ENCODE results near the gene UBE2G2. TPM values are rescaled to one million over a fixed set of nuclear protein-coding genes. Genes with fewer than 3 reads are reported as not detected.

Gene UBE2G2
- total RNA-seq, 4 donors from 2014 or later: 95.8 to 187 (median 103) TPM

DNA sequence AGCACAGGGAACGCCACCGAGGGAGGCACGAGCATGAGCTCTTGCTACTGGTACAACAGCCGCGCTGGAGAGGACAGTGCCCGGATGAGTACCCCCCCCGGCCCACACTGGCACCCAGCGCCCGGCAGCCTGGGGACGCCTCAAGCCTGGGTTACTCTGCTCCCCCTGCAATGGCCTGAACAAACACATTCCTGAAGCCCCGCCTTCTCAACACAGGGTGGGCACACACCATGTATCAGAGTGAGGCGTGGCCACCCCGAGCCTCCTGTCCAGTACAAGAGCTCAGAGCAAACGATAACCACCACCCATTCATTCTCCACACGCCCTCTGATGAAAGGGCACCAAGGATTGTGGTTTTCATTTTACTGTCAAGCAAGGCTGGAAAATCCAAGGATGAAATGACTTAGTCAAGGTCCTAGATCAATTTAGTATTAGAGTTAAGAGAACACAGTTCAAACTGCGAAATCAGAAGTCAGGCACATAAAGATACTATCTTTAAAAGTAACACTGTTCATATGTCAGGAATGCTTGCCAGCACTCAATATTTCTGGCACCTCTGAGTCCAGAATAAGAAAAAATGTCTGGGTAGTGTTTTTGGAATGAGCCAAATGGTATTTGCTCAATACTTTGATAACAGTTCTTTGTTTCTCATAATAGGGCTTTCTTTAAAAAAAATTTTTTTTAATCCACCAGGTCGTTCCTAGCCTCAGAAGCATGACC, 22.0 kb downstream of the UBE2G2 start:
- no peak for DNase-seq (ENCODE audit: low spot score)
- ATAC-seq (ENCODE audit: low FRiP score): peak; percentile 54
- TF ChIP-seq, protein P1, sequence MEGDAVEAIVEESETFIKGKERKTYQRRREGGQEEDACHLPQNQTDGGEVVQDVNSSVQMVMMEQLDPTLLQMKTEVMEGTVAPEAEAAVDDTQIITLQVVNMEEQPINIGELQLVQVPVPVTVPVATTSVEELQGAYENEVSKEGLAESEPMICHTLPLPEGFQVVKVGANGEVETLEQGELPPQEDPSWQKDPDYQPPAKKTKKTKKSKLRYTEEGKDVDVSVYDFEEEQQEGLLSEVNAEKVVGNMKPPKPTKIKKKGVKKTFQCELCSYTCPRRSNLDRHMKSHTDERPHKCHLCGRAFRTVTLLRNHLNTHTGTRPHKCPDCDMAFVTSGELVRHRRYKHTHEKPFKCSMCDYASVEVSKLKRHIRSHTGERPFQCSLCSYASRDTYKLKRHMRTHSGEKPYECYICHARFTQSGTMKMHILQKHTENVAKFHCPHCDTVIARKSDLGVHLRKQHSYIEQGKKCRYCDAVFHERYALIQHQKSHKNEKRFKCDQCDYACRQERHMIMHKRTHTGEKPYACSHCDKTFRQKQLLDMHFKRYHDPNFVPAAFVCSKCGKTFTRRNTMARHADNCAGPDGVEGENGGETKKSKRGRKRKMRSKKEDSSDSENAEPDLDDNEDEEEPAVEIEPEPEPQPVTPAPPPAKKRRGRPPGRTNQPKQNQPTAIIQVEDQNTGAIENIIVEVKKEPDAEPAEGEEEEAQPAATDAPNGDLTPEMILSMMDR (IDR thresholded peaks at IDR 0.05): no peak

DNA sequence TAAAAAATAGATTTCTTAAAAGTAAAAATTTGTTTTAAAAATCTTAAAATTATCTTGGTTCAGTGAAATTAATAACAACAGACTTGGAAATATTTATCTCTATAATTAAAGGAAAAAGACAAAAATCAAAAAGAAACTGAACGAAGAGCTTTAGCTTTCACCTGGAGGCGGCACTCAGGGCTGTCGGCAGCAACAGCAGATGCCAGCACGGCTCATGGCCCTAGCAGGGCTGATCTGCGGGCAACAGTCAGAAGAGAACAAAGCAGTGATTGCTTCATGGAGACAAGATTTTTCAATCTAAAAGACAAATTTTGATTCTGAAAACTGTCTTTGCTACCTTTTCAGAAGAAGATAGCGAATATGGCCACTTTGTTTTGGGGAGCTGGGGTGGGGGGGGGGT, 22.6 kb downstream of the UBE2G2 start:
- no peak for ATAC-seq (ENCODE audit: low FRiP score)
- no peak for DNase-seq (ENCODE audit: low spot score)
- TF ChIP-seq, protein P1 (IDR thresholded peaks at IDR 0.05): no peak

DNA sequence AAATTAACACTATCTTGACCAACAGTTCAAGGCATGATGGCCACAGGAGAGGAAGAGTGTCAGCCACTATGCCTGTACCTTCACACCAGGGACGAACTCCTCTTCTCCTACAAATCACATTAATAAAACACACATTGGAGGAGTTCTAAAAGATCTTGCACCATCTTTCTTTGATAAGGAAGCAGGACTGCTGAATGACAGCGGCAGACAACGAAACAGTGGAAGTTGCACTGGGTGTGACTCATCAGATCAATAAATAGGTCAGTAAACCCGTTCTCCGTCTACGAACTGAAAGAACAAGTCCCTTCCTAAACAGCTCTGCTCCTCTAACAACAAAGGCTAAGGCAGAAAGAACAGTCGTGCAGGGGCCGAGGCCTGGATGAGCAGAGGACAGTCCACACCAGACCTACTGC, 23.1 kb downstream of the UBE2G2 start:
- no peak for ATAC-seq (ENCODE audit: low FRiP score)
- TF ChIP-seq, protein P1 (IDR thresholded peaks at IDR 0.05): no peak
- no peak for DNase-seq (ENCODE audit: low spot score)

DNA sequence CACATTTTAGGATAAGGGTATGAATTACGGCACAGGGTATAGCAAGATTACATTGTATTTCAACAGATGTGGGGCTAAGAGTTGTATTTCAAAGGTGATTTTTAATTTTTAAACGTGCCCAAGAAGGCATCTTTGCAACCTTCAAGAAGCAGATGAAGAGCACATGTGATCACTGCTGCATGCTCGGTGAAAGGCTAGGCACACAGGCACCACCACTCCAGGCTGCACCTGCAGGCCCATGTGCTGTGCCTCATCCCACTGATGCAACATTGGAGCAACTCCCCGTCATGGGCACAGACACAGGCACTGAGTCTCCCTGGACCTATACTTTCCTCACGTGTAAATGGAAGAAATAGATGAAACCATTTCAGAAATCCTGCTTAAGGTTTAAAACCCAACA, 23.5 kb downstream of the UBE2G2 start:
- DNase-seq (ENCODE audit: low spot score) (no peak), ATAC-seq (ENCODE audit: low FRiP score) (no peak)

DNA sequence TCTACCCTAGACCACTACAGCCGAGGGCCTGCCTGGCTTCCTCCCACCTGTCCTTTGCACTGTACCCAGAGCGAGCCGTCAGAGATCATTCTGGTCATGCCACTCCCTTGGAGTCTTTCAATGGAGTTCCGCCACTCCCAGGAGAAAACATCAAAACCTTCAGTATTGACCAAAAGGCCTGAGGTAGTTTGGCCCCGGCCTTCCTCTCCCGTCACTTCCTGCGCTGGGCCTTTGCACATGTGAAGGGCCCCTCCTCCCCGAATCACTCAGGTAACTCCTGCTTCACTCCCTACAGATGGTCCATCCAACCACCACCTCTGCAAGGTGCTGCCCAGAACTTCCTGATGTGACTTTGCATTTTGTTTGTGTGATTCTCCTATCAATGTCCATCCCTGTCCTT, 26.6 kb downstream of the UBE2G2 start:
- TF ChIP-seq, protein P1 (IDR thresholded peaks at IDR 0.05): no peak
- ATAC-seq (ENCODE audit: low FRiP score): no peak
- DNase-seq (ENCODE audit: low spot score): no peak

More for the DNA sequence above, 23.5 kb downstream of the UBE2G2 start:
- TF ChIP-seq, protein P1 (IDR thresholded peaks at IDR 0.05): no peak

DNA sequence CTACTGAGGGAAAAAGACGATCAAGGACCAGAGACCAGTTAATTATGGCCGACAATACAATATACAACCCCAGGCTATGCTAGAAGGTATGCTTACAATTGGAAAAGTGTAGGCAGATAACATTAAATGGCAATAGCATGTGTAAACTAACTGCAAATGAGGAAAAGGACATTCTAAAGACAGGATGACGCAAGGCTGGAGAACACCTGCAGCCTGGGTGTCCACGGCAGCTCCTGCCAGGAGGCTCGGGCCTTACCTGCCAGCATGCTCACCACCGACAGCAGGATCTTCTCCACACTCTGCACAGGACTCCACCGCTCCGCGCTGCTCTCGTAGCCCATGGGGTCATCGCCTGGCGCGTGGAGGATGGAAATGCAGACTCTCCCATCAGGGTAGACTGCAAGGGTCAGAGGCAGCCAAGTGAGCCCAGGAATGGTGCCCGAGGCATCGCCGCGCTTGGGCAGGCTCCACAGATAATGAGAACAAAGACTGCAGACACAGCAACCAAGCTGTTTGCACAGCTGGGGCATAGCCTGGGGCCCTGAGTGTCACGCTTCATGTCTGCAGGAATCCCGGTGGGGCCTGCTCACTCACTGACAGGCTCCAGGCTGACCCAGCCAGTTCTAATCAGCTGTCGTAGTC, 28.2 kb downstream of the UBE2G2 start:
- DNase-seq (ENCODE audit: low spot score) (no peak), ATAC-seq (ENCODE audit: low FRiP score) (no peak)
- TF ChIP-seq, protein P1 (IDR thresholded peaks at IDR 0.05): no peak

Measured in omental fat pad (tissue), 4 donors.